K562 (cell line): ENCODE measurements around the gene STMN3. TPM values are rescaled to one million over a fixed set of nuclear protein-coding genes. Genes with fewer than 3 reads are reported as not detected.

Experiments used
- ATAC-seq: fragments of 200-7000 bp; cut with Tn5 transposase; 3 replicates; pipeline ENCODE4 v1.9.1; 2020; ENCODE audit warnings: moderate library complexity
- BruUV-seq: library from RNA; stranded (reverse); fragments of 400-500 nt; replicated peaks from 2 replicates; lab custom pipeline; 2021; lab: Mats Ljungman, UMichigan
- CTCF ChIA-PET: fragments of 300-600 bp; formaldehyde crosslinking; extraction: SDS; loops from one replicate; lab custom pipeline; 2021; ENCODE audit warnings: low intra/inter-chr PET ratio; lab: Yijun Ruan, JAX
- POLR2A ChIA-PET: fragments of 300-600, 350-650 bp; sonication (Branson Sonifier 250); formaldehyde crosslinking; extraction: SDS; loops from one replicate; lab custom pipeline; 2021; ENCODE audit warnings: antibody characterized with exemption, inconsistent platforms; lab: Yijun Ruan, JAX
- DNase-seq, 4 experiments: peaks; one replicate each; pipeline versions ENCODE4 v3.0.0 to v3.0.0-alpha.2; 2011 to 2018; ENCODE audit warnings: low spot score in 3 of 4, mixed read lengths in 3 of 4; ENCODE audit errors: extremely low read depth in 1 of 4
- FAIRE-seq: peaks from 2 replicates; lab custom pipeline; 2011; peaks lifted over from hg19 to GRCh38; lab: Jason Lieb, UNC
- H2AFZ ChIP-seq: 2 replicates; pipeline ENCODE4 v1.6.0; 2011; ENCODE audit warnings: low read depth, low read length, control low read depth, inconsistent platforms
- H3K27ac ChIP-seq: fragments of 200-600 bp; 3 replicates; pipeline ENCODE4 v1.8.0; 2011; ENCODE audit warnings: low read depth, mild to moderate bottlenecking, control low read depth, inconsistent platforms, low read length, moderate library complexity, mixed read lengths; ENCODE audit errors: extremely low read depth
- H3K27me3 ChIP-seq, 2 experiments: fragments of 300-600 bp in 1 of 2; 2 replicates in 1 of 2; 3 replicates in 1 of 2; pipeline versions ENCODE4 v1.6.0 to v1.8.0; 2011; ENCODE audit warnings: inconsistent platforms in 2 of 2, low read length in 2 of 2, mild to moderate bottlenecking in 1 of 2, mixed read lengths in 1 of 2, moderate library complexity in 1 of 2; ENCODE audit not compliant: control insufficient read depth in 2 of 2, insufficient read depth in 2 of 2
- H3K36me3 ChIP-seq: fragments of 300-600 bp; 3 replicates; pipeline ENCODE4 v1.8.0; 2011; ENCODE audit warnings: mild to moderate bottlenecking, low read length, inconsistent platforms; ENCODE audit not compliant: control insufficient read depth, insufficient read depth
- H3K4me1 ChIP-seq, 2 experiments: fragments of 200-600 bp in 1 of 2; replicated peaks in 1 of 2; 2 replicates in 1 of 2; 3 replicates in 1 of 2; pipeline versions ENCODE4 v1.5.1 to v1.8.0; 2011; ENCODE audit warnings: inconsistent platforms in 2 of 2, low read length in 2 of 2, mild to moderate bottlenecking in 1 of 2, mixed read lengths in 1 of 2, moderate library complexity in 1 of 2; ENCODE audit not compliant: control insufficient read depth in 2 of 2, insufficient read depth in 2 of 2
- H3K4me2 ChIP-seq: 2 replicates; pipeline ENCODE4 v1.6.1; 2011; ENCODE audit warnings: low read length, control low read depth, inconsistent platforms, mixed read lengths; ENCODE audit not compliant: insufficient read depth
- H3K4me3 ChIP-seq: fragments of 200-600 bp; sonication (generic), shearing (Covaris generic); 2 replicates; pipeline ENCODE4 v1.5.1; 2016; ENCODE audit warnings: control low read depth, inconsistent platforms
- H3K79me2 ChIP-seq: fragments of 200-600 bp; 3 replicates; pipeline ENCODE4 v1.8.0; 2011; ENCODE audit warnings: low read length, inconsistent platforms; ENCODE audit not compliant: control insufficient read depth, insufficient read depth
- H3K9ac ChIP-seq, 2 experiments: 2 replicates each; pipeline versions ENCODE4 v1.6.0 to v1.6.1; 2011; ENCODE audit warnings: low read depth in 2 of 2, low read length in 2 of 2, control low read depth in 1 of 2, inconsistent platforms in 1 of 2, mild to moderate bottlenecking in 1 of 2, mixed read lengths in 1 of 2; ENCODE audit not compliant: insufficient read depth in 1 of 2
- H3K9me1 ChIP-seq: one replicate; pipeline ENCODE4 v1.6.0; 2011; ENCODE audit warnings: inconsistent platforms, mild to moderate bottlenecking, low read length, moderate library complexity; ENCODE audit not compliant: control insufficient read depth, insufficient read depth
- H3K9me3 ChIP-seq: replicated peaks from 2 replicates; pipeline ENCODE4 v1.5.1; 2011; ENCODE audit warnings: low read depth, low read length, inconsistent platforms; ENCODE audit not compliant: control insufficient read depth, insufficient read depth
- H4K20me1 ChIP-seq: replicated peaks from 2 replicates; pipeline ENCODE4 v1.6.1; 2011; ENCODE audit warnings: low read length, inconsistent platforms, mixed read lengths; ENCODE audit not compliant: control insufficient read depth, insufficient read depth
- DEAF1 ChIP-seq: fragments of 450-650 bp; formaldehyde crosslinking; IDR thresholded peaks from 2 replicates; pipeline ENCODE4 v1.4.0; 2020; ENCODE audit warnings: mild to moderate bottlenecking, moderate library complexity
- HCFC1 ChIP-seq: IDR thresholded peaks from 2 replicates; pipeline ENCODE4 v1.6.1; 2012; ENCODE audit warnings: low read depth, low read length, improper control_type of control experiment
- MYNN ChIP-seq, 2 experiments: sonication (generic); formaldehyde crosslinking in 1 of 2; IDR thresholded peaks; 2 replicates each; pipeline versions ENCODE4 v1.5.0 to v1.6.1; 2016 to 2020; ENCODE audit warnings: antibody characterized with exemption in 1 of 2, missing genetic modification reagents in 1 of 2
- UBTF ChIP-seq, 2 experiments: IDR thresholded peaks; 2 replicates each; pipeline ENCODE4 v1.6.1; 2012; ENCODE audit warnings: improper control_type of control experiment in 2 of 2, low read depth in 2 of 2, low read length in 2 of 2, borderline replicate concordance in 1 of 2
- ZFP91 ChIP-seq: sonication (generic); formaldehyde crosslinking; IDR thresholded peaks from 2 replicates; pipeline ENCODE4 v1.8.0; 2022; ENCODE audit warnings: mild to moderate bottlenecking, missing genetic modification reagents
- ZKSCAN3 ChIP-seq: fragments of 250-450 bp; sonication (Bioruptor Pico); IDR thresholded peaks from 2 replicates; pipeline ENCODE4 v1.4.0; 2020
- ZNF398 ChIP-seq: fragments of 250-450 bp; sonication (Bioruptor Pico); IDR thresholded peaks from 2 replicates; pipeline ENCODE4 v1.8.0; 2021; ENCODE audit warnings: moderate library complexity, mild to moderate bottlenecking, inconsistent platforms
- ZZZ3 ChIP-seq: fragments of 450-650 bp; IDR thresholded peaks from 2 replicates; pipeline ENCODE4 v1.6.1; 2016; ENCODE audit warnings: antibody characterized with exemption, mild to moderate bottlenecking, moderate library complexity
- WGBS: fragments of 100-300 bp; shearing (Covaris generic); methylation state at CpG from one replicate; pipeline ENCODE4 v1.1.6; 2016; ENCODE audit warnings: low coverage, mixed read lengths; ENCODE audit not compliant: insufficient coverage; ENCODE audit errors: missing lambda C conversion rate; 5-methylcytosine and 5-hydroxymethylcytosine counted together
- in situ Hi-C: fragments of 300-500 bp; cut with MboI; formaldehyde crosslinking; loops from 4 replicates; pipeline ENCODE4 v1.15.0; 2018; ENCODE audit warnings: inconsistent platforms, mixed read lengths
- intact Hi-C: fragments of 100-400 bp; cut with micrococcal nuclease; formaldehyde crosslinking; loops from 2 replicates; pipeline ENCODE4 v1.14.2; 2022
- polyA plus RNA-seq, 8 experiments: library from polyadenylated mRNA; depleted of rRNA in 4 of 8; stranded (reverse) in 5 of 8; unstranded in 3 of 8; fragments of >200 nt; fragmentation: Nextera tagmentation in 2 of 8; fragmentation: Illumina TruSeq in 1 of 8; extraction: Ambion mirVana in 2 of 8; extraction: Trizol in 1 of 8; gene quantifications; 2 replicates each; pipeline versions ENCODE4 v1.2.1 to v1.2.3, GENCODE V29; 2011 to 2014; ENCODE audit warnings: inconsistent platforms in 1 of 8, missing spikeins in 1 of 8
- total RNA-seq, 7 experiments: library from RNA; depleted of rRNA in 6 of 7; stranded (reverse); fragments of >200 nt in 6 of 7; fragmentation: Illumina TruSeq in 2 of 7; extraction: Trizol in 2 of 7; gene quantifications; 2 replicates each; pipeline versions ENCODE4 v1.2.1 to v1.2.3, GENCODE V29; 2011 to 2021; ENCODE audit warnings: low replicate concordance in 1 of 7

The STMN3 gene
- total and polyA plus RNA-seq, 9 of the 15 experiments (the other 6 are each of a cell fraction or from before 2014, with no cell fraction given), result 0.70 to 65.6 (median 29.4) TPM

- no peaks in the 10 kb centered on the region for H3K9me3 ChIP-seq
- in situ Hi-C loops, result no loop called here
- 90% methylated on average over 34 of the region's 52 CpGs for WGBS
- no peak within 1 kb of the TSS for H2AFZ ChIP-seq
- CTCF ChIA-PET, result no interaction called here
- peak in 1 of 4 experiments; percentile 17 for DNase-seq
- ATAC-seq, result no peak
- POLR2A ChIA-PET, result interaction anchor here (0.7 to 3.1 kb wide), 3 partner anchors 11 to 168 kb away, joined by 3 to 27 read pairs (median 4); partner anchors contain the start of genes ARFRP1, TPD52L2 and ZGPAT
- H4K20me1 ChIP-seq, result no peaks in the 10 kb centered on the region; the same call in 1 of the 2 replicates
- no peaks in the 10 kb centered on the region for H3K9me1 ChIP-seq
- H3K4me2 ChIP-seq, result no peak within 1 kb of the TSS
- H3K9ac ChIP-seq, result peak within 1 kb of the TSS in 1 of 2 experiments; percentile 36; a peak in 1 of 4 replicates
- intact Hi-C loops, result no loop called here
- no peak within 1 kb of the TSS for H3K4me3 ChIP-seq
- H3K4me1 ChIP-seq, result peaks cover 9 to 80% of the 10 kb centered on the region in 2 experiments
- H3K79me2 ChIP-seq, result no peaks in the 10 kb centered on the region
- no peak within 1 kb of the TSS for H3K27ac ChIP-seq
- H3K36me3 ChIP-seq, result peaks cover 26% of the 10 kb centered on the region; the same call in 2 of the 3 replicates
- FAIRE-seq, result no peak
- no peaks in the 10 kb centered on the region for H3K27me3 ChIP-seq
- BruUV-seq, result no TSS peak
- no peak for TF ChIP-seq HCFC1
- no peak for TF ChIP-seq ZZZ3
- TF ChIP-seq ZFP91 (CRISPR knock-in tag), result no peak
- no peak for TF ChIP-seq DEAF1 (CRISPR knock-in tag)
- TF ChIP-seq ZNF398 (CRISPR knock-in tag), result no peak
- TF ChIP-seq ZKSCAN3 (CRISPR knock-in tag), result no peak
- no peak; the same call in 1 of the 2 replicates for TF ChIP-seq MYNN (IDR thresholded peaks at IDR 0.05)
- TF ChIP-seq MYNN (CRISPR knock-in tag; IDR thresholded peaks at IDR 0.05), result no peak
- no peak for TF ChIP-seq UBTF (IDR thresholded peaks at IDR 0.05; ENCODE audit: borderline replicate concordance in 1 of 2, low read depth in 2 of 2, low read length in 2 of 2)
Observed at GRCh38 chr20:63696628-63697356, 43.6 kb upstream of the STMN3 start, which contains the start of gene TNFRSF6B. TNFRSF6B (plus strand) TSS chr20:63696652; CDS start chr20:63696768, 116 bp downstream.
